Mucosa of gallbladder (tissue), 1 donor: ENCODE results near the gene CLTB. TPM values are rescaled to one million over a fixed set of nuclear protein-coding genes. Genes with fewer than 3 reads are reported as not detected.

Experiments used
- DNase-seq: peaks from one replicate; pipeline ENCODE4 v3.0.0-alpha.2; 2020; ENCODE audit warnings: low spot score
- total RNA-seq: library from RNA; stranded (reverse); gene quantifications from one replicate; pipeline ENCODE4 v1.2.1, GENCODE V29; 2021
- donor health status: DM: no; HTN: no; CAD: no.

Gene CLTB
- total RNA-seq, 1 donor from 2014 or later: 119 TPM

DNA sequence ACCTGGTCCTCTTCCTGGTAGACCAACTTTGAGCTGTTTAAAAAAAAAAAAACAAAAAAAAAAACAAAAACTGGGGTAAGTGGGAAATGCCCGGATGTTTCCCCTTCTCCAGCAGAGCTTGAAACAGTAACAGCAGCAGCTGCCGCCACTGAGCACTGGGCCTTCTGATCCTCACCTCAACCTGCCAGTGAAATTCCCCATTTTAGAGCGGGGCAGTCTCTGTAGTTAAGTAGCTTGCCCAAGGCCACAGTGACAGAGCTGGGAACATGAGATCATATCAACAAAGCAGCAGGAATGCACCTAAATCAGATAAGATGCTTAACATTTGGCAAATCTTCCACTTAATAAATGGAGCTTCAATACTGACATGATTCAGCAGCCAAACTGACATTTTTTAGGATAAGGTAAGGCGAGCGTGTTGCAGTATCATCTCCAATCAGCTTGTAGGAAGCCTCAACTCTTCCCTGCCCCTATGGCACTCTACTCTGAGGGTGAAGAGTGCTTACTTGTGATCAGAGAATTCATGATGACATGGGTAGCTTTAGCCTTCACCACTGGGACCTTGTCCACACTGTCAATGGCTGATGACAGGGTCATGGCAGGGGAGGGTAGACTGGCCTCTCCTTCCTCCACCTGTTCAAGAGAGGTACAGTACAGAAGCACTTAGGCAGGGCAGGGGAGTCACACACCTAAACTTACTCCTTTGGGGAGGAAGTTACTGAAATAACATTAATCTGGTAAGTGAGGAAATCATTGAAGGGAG is 64.0 kb downstream of the CLTB start:
- DNase-seq: no peak

DNA sequence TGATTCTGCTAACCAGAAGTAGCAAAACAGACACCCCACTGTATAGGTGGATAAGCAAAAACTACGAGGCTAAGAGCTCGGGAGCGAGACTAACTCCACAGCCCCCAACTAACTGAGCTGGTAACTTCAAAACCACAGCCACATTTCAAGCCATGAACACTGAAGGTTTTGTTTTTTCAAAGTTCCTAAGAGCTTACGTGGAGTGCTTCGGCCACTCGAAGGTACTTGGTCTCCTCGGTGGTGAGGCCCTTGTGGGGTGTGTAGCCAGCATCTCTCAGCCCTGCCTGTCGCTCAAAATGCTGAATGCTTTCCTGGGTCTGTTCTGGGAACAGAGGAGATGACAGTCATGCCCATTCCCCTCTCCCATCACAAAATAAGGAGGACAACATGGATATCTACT is 65.9 kb downstream of the CLTB start:
- no peak for DNase-seq

DNA sequence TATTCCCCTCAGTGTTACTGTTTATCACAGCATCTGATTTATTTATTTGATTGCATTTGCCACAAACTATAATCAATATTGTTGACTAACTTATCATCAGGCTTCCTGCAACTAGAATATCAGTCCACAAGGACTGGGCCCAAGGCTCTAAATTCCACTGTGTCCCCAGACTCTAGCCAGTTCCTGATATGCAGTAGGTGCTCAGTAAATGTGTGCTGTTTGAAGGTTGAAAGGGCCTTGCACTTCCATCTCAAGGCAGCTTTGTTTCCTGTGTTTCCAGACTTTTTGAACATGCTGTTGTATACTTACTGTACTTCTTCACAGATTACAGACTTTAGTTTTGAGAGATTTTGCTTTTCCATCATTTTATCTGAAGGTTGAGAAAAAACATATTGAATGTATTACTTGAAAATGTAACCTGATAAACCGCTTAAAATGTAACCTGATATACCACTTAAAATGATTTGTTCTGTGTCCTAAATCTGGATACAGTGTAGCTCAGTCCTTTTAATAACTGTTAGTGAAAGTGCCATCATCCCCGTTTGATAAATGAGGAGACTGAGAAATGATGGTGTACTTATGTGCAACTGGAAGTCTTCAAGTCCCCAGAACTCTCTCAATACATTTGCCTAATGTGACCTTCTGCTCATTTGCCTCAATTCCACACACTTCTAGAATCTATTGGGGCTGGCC is 73.4 kb downstream of the CLTB start:
- no peak for DNase-seq

Other genes with a start within 250 kb of the CLTB start
- gene SIMC1, start 178.1 kb downstream of the CLTB start, total RNA-seq: 23.3 TPM
- gene KIAA1191, start 54.8 kb downstream of the CLTB start, total RNA-seq: 113 TPM
- gene ARL10, start 51.1 kb downstream of the CLTB start, total RNA-seq: 6.6 TPM
- 10.1 TPM for gene NOP16, start 27.9 kb downstream of the CLTB start, total RNA-seq
- gene HIGD2A, start 27.8 kb downstream of the CLTB start, total RNA-seq: 125 TPM
- 30.2 TPM for gene FAF2, start 31.8 kb upstream of the CLTB start, total RNA-seq
- 74.9 TPM for gene RNF44, start 120.9 kb upstream of the CLTB start, total RNA-seq
- 65.7 TPM for gene CDHR2, start 132.8 kb upstream of the CLTB start, total RNA-seq
- gene GPRIN1, start 193.6 kb upstream of the CLTB start, total RNA-seq: 1.1 TPM
- 0.14 TPM for gene SNCB, start 214.0 kb upstream of the CLTB start, total RNA-seq
- gene EIF4E1B, start 214.1 kb upstream of the CLTB start, total RNA-seq: not detected
- 47.6 TPM for gene TSPAN17, start 230.9 kb upstream of the CLTB start, total RNA-seq